ENCODE results near the gene CACNA1D.
"Not testable (repeated sequence)": the region's sequence is repeated elsewhere in the genome, so short reads cannot be mapped to it uniquely, and the experiment has no call there.

CACNA1D gene

DNA sequence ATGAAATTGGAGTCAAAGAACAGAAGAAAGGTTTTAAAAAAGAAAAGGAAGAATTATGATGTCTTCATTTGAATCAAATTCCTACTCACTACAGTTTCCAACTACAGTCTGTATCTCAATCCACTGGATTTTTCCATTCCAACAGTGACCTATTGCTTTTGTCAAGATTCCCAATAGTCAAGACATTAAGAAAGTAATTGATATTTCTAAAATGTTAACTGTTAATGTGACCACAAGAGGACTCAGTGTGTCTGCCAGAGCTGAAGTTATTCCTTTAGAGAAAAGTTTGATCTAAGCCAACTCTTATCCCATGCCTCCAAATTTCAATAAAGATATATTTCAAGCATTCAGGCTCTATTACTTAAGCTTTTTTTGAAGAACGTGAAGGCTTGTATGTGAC is 163.2 kb downstream of the CACNA1D start:
- no peak for DNase-seq (ENCODE audit: low read depth)

DNA sequence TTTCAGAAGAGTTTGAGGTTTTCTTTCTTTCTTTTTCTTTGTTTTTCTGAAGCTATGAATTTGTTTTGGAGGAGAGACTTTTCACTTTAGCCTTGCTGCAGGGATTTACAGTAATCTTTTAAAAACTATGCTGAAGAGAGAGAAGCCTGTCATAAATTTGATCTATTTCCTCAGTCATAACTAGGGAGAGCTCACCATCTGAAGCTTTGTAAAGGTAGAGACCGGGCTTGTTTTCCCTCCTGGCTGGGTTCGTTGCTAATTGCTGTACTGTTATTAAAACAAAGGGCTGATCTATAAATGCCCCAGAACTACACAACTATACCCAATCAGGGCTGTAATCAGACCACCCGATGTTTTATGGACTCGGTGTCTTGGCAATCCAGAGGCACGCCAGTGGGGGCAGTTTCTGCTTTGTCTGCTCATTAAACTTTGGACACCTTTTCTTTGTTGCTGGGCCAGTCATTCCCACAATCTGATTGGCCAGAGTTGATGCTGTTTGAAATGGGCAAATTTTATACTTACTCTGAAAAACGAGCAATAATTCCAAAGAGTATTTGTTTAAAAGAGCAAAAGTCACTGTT is 164.3 kb downstream of the CACNA1D start:
- no peak for DNase-seq (ENCODE audit: low read depth)

DNA sequence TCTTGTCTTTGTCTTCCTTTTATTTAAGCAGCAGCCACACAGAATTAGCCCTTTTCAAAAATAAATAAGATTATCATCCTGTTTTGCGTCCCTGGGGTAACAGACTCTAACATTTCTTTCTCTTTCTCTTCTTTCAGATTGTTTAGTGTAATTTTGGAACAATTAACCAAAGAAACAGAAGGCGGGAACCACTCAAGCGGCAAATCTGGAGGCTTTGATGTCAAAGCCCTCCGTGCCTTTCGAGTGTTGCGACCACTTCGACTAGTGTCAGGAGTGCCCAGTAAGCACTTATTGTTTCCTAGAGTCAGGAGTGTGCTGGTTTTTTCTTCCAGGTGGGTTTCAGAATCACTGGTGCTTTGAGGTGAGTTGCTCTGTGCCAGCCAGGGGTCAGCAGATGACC is 165.6 kb downstream of the CACNA1D start:
- no peak for DNase-seq (ENCODE audit: low read depth)

DNA sequence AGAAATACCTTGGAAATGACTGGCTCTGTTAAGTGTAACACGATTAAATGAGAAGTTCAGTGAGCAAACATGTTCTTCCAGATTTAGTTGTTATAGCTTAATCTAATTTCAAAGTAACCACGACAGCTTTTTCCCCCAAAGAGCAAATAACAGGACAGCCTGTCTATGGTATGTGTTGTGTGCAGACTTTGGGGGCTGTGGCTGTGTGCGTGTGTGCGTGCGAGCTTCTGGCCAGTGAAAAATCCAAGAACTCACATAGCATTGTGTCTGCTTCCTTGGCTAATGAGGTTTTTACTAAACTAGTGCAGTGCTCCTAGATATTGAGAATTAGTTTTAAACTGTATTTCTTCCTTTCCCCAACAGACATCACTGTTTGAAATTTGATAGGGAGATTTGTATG is 167.1 kb downstream of the CACNA1D start:
- DNase-seq (ENCODE audit: low read depth) = no peak

DNA sequence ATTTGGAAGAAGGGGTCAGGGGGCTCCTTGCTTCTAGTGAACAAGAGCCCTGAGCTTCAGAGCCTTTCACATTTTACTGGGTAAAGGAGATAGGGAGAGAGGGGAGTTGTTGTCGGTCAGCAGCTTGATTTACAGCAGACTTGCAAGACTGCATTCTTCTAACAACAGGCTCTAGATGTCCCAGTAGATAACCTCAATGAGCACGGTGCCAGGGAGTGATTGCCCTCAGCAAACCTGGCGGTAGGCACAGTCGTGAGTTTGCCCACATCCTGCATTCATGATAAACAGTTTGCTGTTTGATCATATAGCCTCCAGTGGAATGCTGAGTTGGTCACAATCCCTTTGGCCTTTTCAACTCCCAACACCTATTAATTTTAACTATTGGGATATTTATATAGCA is 170.4 kb downstream of the CACNA1D start:
- DNase-seq (ENCODE audit: low read depth) = not testable (repeated sequence)

DNA sequence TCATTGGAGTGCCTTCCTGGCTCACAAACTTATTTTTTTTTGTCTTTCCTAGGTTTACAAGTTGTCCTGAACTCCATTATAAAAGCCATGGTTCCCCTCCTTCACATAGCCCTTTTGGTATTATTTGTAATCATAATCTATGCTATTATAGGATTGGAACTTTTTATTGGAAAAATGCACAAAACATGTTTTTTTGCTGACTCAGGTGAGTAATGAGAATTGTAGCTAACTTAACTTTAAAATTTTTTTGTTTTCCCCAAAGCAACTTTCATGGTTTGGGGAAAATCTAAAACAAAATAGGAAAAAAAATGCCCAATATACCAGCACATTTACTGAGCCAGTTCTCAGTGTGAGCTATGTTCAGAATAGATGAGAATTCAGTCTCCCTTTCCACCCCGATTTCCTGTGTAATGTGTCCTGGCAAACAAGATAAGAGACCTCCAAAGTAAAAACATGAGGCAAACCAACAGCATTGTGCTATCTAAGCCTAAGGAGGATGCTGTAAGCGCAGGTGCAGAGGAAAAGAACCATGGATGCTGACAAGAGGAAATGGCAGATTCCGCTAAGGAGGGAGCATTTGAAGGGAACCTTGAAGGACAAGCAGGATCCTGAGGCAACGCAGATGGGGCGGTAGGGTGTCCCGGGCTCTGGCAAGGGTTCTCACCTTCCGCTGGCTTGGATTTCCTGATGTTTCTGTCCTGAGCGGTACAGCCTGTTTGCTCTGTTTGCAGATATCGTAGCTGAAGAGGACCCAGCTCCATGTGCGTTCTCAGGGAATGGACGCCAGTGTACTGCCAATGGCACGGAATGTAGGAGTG is 171.4 kb downstream of the CACNA1D start:
- no peak for DNase-seq (ENCODE audit: low read depth)

DNA sequence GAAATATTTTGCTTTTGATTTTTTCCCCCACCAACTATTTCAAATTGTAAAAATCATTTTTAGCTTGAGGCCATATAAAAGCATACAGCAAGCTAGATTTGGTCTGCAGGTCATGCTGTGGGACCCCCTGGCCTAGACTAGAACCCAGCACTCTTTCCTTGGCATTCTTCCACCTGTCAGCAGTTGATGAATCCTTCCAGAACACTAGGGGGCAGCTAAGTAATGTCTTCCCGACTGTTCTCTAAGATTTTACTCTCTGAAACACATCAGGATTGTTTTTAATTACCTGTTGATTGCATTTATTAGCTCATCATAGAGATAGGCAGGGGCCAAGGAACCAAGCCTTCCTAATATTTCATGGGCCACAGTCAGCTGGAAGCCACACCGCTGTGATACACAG is 174.5 kb downstream of the CACNA1D start:
- DNase-seq (ENCODE audit: low read depth) = peak; percentile 22

DNA sequence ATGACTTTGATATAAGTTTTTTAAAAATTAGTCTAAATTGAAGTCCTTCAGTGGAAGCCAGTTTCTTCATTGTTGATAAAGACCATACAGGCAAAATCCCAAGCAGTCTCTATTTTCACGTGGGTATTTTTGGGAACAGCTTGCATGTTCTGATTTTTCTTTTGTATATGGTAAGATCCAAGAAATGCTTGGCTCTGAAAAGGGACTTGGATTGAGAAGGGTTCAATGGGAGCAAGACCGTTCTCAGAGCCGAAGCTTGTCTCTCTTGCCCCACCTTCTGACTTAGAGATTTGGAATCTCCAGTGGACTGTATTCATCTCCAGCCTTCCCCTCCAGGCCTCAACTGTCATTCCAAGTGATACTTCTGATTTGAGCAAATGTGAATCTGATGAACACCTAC is 176.3 kb downstream of the CACNA1D start:
- DNase-seq (ENCODE audit: low read depth) = no peak

DNA sequence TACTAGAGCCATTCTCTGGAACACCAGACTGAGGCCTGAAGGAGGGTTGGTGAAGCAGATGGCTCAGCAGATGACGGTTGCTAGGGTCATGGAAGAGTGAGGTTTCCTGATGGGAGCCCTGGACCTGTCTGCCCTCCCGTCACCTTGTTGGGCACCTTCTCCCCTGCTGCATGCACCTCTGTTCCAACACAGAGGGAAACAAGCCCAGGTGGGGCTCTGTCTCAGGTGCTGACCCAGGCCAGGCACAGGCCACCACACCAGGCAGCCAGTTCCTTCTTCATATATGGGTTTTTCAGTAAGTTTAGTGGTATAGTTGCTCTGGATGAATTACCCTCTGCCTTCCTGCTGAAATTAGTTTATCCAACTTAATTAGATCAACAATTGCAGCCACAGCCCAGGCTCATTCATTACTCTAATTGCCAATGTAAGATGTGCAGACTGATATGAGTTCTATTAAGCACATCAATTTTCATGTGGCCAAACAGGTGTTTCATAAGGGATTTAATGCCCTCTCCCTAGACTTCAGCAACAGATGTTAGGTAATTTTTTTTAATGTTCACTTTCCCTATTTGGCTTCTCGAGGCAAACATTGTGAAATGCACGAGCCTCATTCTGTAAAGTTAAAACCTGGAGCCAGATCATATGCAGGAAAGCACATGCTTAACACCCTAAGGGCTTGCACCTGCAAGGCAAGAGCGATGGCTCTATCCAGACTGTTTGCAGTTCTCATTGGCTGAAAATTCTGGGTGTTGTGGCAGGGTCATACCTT is 177.0 kb downstream of the CACNA1D start:
- no peak for DNase-seq (ENCODE audit: low read depth)

DNA sequence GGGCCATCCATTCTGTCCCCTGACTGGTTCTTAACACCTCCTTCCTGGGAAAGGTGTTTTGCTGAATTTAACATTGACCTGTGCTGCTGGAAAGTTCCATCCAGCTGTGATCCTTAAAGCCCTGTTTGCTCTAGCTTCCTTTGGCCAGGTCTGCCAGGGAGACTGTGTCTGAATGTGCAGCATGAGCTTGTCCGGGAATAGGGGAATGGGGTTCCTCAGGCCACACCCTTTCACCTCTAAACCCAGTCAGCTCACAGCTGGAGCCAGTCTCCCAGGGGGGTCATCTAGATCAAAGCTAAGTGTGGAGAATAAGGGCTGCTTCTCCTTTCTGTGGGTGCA is 177.5 kb downstream of the CACNA1D start:
- no peak for DNase-seq (ENCODE audit: low read depth)

DNA sequence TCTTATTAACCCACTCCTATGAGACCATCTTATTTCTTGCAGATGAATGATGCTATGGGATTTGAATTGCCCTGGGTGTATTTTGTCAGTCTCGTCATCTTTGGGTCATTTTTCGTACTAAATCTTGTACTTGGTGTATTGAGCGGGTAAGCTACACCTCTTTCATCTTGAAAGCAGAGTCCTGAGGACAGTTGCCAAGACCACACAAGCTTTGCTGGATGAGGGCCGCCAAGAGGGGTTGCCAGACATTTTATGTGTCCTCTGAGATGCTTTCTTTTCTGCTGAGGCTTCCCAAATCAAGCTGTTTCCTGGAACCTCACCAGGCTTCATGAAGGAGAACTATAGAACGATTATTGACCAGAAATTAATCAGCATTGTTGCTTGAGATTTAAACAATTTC is 178.6 kb downstream of the CACNA1D start:
- no peak for DNase-seq (ENCODE audit: low read depth)

DNA sequence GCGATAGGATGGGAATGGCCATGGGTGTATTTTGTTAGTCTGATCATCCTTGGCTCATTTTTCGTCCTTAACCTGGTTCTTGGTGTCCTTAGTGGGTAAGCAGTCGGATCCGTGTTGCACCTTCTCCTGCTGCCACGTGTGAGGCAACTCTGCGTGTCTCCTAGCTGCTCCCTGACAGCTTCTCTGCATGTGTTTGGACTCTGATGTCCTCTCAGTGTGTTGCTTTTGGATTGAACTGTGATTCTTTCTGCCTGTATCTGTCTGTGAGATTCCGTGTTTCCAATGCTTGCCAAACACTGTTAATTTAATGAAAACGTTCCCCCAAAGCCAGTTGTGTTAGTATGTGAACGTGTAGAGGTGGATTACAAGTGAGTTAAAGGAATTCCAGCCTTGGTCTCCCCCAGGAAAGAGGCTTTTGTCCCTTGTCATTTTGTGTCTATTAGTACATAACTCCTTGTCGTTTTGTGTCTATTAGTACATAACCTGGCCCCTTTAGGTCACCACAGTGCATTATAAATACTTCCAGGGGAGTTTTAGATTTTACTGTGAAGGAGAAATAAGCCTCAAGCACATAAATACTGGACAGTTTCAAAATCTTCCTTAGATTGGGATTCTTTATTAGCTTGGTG is 179.4 kb downstream of the CACNA1D start:
- no peak for DNase-seq (ENCODE audit: low read depth)

DNA sequence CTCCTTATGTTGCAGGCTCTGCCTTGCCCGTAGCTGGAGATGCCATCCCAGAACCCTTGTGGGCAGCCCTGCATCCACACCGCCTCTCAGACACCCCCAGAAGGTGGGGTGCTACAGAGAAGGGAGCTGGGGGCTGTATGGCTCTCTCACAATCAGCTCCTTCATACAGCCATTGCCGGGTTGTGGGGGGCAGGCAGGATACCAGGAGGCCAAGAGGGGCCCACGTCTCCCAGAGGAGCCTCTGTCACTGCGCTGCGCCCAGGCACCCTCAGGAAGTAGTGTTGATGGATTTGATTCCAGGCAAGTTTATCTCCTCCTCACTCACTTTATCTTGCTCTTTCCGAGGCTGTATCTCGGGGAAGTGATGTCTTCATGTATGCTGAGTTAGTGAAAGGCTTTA is 180.2 kb downstream of the CACNA1D start:
- DNase-seq (ENCODE audit: low read depth) = no peak

DNA sequence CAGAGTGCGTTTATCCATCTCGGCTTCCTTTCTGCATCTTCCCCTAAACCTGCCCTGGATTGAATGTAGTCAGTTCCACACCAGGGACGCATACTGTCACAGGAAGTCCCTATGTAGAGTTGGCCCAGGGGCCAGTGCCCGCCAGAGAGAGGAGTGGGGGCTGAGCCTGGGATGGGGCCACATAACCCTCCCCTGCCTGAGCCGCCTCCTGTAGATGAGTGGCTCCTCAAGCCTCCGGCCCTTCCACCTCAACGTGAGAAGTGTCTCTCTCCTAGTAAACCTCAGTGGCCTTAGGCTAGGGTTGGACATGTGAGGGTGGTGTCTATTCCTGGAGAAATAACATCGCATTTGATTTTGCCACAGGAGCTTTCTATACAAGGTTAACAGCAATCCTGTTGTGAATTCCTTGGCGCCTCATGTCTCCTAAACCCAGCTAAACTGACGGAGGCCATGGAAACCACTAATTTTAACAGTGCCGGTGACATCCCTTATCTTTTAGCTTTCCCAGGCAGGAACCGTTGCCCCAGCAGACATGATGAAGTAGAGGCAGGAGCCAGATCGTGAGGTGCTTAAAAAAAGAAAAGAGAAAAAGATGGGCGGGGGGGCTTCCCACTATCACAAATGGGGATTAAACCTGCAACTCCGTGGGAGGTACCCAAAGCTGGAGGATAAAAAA is 180.7 kb downstream of the CACNA1D start:
- no peak for DNase-seq (ENCODE audit: low read depth)

DNA sequence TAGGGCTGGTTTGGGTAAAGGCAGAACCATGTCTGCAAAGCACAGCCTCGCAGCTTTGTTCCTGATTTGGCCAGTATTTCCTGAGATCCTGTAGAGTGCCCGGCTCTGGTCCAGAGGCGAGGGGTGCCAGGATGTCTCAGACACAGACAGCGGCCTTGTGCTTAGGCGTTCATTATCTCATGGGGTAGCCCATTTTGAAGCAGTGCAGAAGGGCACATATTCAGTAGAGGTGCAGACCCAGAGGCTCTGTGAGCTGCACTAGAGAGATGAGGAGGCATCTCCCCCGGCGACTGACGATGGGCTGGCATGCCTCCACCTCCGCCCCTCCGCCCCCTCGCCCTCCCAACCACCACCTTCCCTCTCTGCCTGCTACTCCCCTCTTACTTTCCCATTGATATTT is 181.5 kb downstream of the CACNA1D start:
- DNase-seq (ENCODE audit: low read depth) = no peak

DNA sequence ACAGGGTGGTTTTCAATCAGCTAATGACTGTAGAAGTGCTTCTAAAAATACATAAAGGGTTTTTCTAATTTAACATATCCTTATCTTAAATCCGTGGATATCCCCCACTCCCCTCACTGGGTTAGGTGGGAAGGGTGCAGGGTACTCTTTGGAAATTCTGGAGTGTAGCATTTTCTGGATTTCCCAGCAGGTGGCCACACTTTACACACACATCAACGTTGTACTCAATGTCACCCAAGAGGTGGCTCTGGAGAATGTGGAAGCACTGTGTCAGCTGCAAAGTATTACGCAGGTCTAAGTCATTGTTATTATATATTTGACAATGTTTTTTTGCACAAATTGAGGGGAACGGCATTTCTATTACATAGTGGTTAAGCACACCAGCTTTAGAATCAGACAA is 183.0 kb downstream of the CACNA1D start:
- DNase-seq (ENCODE audit: low read depth) = peak; percentile 10

DNA sequence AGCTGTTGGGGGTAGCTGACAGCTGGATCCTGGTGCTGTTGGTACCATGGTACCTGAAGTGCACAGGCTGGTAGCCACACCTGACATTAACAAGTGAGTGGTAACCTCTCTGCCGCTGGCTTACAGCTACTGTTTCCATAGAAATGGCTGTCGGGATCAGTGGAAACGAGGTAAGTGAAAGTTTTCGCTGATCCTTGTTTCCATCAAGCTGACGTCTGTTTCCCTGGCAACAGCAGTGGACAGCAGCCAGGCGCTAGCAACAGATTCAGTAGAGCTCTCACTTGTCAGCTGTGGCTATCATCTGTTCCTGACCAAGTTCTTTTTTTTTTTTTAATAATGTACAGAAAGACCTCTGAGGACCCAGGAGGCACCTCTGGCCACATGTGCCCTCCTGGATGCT is 185.6 kb downstream of the CACNA1D start:
- DNase-seq (ENCODE audit: low read depth) = no peak

DNA sequence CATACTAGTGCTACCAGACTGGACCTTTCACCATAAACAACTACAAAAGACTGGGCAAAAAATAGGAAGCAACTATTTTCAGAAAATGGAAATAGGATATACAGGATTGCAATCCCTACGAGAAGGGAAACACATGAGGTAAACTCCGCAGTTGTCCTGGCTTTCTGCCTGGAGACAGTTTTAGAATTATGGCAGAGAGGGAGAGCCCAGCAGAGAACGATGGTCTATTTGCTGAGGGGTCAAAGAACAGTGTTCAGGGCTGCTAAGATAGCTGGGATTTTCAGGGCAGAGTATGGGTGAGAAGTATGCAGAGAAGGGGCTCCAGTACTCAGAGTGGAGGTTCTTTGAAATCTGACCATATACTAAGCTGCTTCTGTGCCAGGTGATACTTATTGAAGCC is 188.4 kb downstream of the CACNA1D start:
- DNase-seq (ENCODE audit: low read depth) = no peak

DNA sequence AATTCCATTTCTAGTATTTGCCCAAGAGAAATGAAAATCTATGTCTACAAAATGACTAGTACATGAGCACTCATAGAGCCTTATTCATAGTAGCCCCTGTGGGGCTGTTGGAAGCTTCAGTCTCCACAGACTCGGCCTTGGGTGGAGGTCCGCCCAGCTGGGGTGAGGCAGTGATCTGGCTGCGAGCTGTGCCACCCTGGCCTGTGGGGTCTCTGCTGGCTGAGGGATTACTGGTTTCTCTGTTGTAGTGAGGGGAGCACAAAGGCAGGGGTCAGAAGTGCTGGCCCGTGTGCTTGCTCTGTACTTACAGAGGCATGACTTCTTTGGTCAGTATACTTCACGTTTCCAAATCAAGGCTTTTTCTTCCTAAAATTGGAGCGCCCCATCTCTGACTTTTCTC is 193.7 kb downstream of the CACNA1D start:
- no peak for DNase-seq (ENCODE audit: low read depth)

DNA sequence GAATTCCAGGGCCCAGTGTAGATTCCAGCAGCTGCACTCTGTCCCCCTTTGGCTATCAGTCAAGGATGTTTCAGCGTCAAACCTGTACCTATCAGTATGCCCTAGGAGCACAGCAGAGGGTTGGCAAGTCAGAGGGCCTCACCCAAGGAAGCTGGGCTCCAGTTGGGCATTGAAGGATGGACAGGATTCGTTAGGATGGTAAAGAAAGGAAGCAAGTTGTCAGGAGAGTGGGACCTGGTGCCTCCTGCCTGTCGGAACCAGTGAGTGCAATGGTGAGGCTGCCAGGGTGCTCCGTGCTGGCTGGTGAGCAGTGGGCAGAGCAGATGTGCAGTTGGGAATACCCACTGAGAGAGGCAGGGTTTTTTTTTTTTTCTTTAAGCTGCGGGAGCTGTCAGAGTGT is 194.6 kb downstream of the CACNA1D start:
- no peak for DNase-seq (ENCODE audit: low read depth)

DNA sequence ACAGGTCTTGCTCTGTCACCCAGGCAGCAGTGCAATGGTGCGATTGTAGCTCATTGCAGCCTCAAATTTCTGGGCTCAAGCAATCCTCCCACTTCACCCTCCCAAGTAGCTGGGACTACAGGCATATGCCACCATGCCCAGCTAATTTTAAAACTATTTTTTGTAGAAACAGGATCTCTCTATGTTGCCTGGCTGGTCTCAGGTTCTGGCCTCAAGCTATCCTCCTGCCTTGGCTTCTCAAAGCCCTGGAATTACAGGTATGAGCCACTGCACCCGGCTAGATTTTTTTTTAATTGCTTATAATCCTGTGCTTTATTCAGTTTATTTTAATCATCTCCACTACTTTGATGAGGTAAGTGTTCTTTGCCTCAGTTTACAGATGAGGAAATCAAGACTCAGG is 195.3 kb downstream of the CACNA1D start:
- DNase-seq (ENCODE audit: low read depth) = no peak

DNA sequence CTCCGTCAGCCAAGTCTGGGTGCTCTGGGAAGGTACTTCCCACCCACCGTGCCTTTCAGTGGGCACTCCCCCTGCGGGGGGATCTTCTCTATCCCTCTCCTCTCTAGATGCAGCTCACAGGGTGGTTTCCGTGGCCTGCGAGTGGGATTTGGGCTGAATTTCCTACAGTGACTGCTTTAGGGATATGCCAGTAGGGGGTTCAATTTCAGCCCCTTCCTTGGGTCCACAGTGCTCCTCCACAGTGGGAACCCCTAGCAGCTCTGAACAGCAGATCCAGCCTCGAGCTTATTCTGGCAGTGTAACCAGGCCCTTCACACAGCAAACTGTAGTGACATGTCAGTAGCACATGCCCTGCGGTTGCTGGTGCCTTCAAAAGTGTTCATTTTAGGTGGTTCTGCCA is 196.1 kb downstream of the CACNA1D start:
- DNase-seq (ENCODE audit: low read depth) = no peak
